Uterus (tissue), 2 donors: ENCODE measurements around the gene SLC35G4.
"Not testable (repeated sequence)": the region's sequence is repeated elsewhere in the genome, so short reads cannot be mapped to it uniquely, and the experiment has no call there.

ENCODE experiments used
- CTCF ChIP-seq, 4 experiments: fragments of 200-600 bp in 2 of 4; fragments of 450-650 bp in 2 of 4; sonication (generic) in 2 of 4; IDR thresholded peaks; one replicate each; pipeline ENCODE4 v1.5.1; 2016 to 2019; ENCODE audit warnings: antibody characterized with exemption in 4 of 4, mild to moderate bottlenecking in 2 of 4, moderate library complexity in 1 of 4
- POLR2A ChIP-seq, 2 donors: fragments of 450-650 bp; IDR thresholded peaks; one replicate each; pipeline ENCODE4 v1.6.1; 2016; ENCODE audit warnings: antibody characterized with exemption in 2 of 2, mild to moderate bottlenecking in 1 of 2, moderate library complexity in 1 of 2

- TF ChIP-seq CTCF, POLR2A (IDR thresholded peaks at IDR 0.05): not testable (repeated sequence)
These were observed 4.2 kb downstream of the SLC35G4 start for GRCh38 chr18:11613611-11614010.
